GM12874 (cell line): ENCODE data around the gene RBMS3.

Experiments
- TF ChIP-seq, protein P1 (sequence below): IDR thresholded peaks from 2 replicates; pipeline ENCODE4 v1.5.1; 2011; ENCODE audit warnings: low read depth, mild to moderate bottlenecking, control low read depth, low read length, moderate library complexity; ENCODE audit not compliant: insufficient read depth

RBMS3 gene

DNA sequence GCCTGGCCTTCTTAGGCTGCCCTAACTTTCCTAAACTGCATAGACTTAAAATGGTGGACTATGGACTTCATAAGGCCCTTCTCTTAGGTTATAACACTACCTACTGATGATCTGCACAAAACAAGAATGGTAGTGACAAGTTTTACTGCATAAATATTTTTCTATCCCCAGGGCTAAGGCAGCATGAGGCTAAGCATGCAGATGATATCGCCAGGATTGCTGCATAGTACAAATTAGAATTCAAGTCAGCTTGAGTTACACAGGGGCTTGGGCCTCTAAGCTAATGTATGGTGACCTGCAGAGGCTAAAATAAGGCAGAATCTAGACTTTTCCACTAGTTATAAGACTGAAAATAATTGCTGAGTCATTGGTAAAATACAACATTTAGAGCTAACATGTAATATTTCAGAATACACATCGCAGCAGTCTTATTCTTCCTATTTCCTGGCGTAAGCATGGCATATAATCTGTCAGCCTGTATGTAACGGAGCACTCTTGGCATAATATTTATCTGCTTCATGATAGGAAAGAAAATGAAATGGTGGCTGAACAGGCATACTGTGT lies 15.3 kb upstream of the RBMS3 start:
- TF ChIP-seq, protein P1, sequence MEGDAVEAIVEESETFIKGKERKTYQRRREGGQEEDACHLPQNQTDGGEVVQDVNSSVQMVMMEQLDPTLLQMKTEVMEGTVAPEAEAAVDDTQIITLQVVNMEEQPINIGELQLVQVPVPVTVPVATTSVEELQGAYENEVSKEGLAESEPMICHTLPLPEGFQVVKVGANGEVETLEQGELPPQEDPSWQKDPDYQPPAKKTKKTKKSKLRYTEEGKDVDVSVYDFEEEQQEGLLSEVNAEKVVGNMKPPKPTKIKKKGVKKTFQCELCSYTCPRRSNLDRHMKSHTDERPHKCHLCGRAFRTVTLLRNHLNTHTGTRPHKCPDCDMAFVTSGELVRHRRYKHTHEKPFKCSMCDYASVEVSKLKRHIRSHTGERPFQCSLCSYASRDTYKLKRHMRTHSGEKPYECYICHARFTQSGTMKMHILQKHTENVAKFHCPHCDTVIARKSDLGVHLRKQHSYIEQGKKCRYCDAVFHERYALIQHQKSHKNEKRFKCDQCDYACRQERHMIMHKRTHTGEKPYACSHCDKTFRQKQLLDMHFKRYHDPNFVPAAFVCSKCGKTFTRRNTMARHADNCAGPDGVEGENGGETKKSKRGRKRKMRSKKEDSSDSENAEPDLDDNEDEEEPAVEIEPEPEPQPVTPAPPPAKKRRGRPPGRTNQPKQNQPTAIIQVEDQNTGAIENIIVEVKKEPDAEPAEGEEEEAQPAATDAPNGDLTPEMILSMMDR: no peak

DNA sequence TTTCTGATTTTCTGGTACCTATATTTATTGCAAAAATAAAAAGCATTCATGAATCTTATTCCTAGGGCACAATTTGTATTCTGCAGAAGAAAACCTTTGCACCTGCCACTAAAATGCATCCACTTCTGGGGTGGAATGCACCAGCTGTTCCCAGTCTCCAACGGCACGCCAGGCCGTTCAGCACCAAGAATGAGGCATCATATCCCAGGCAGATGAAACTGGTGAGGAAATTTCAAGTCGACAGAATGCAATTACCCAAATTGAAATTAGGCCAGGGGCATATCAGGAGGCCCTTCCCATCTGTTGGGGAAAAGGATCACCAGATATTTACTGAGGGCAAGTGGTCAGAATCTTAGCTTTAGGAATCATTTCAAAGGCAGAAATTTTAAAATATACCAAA lies 13.6 kb upstream of the RBMS3 start:
- TF ChIP-seq, protein P1: no peak

DNA sequence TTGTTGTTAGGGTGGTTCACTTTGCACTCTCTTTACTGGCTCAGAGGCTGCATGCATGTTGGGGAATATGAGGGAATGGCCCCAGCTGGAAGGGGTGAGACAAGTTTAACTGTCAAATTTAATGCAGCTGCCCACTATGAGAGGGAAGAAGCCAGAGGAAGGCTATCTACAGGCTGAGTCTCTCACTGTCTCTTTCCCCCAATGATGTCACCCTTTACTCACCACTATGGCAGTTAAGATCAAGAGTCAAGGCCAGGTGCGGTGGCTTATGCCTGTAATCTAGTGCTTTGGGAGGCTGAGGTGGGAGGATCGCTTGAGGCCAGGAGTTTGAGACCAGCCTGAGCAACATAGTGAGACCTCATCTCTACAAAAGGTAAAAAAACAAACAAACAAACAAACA lies 12.2 kb upstream of the RBMS3 start:
- TF ChIP-seq, protein P1: no peak

DNA sequence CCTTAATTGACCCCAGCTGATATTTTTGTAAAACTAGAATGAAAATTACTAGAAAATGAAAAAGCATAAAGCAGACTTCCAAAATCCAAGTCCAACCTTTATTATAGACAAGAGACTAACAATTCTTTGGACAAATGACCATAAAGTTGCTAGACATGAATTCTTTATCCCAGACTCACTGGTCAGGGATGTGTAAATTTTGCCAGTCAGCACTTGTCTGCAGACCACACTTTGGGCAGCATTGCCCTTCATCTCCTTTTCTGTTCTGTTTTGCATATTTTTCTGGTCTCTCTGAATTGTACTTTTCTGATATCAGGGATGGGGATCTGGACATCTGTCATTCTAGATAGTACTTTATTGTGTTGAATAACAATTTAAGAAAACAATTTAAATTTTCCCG lies 10.1 kb upstream of the RBMS3 start:
- TF ChIP-seq, protein P1: no peak

DNA sequence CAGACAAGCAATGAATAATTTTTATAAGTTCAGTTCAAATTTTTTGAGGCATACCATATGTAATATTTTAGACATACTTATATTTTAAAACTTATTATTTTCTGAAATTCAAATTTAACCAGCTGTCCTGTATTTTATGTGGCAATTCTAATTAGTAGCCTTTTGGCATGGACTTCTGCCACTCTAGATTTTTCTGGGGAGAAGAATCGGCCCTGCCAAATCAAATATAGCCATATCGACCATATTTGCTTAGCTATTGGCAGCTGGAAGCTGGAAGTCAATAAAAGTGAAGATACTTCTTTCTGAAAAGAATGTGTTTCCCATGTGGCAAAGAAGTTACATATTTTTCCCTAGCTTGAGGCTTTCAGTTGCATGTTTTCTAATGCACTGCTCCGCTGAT lies 9.4 kb upstream of the RBMS3 start:
- TF ChIP-seq, protein P1: no peak

DNA sequence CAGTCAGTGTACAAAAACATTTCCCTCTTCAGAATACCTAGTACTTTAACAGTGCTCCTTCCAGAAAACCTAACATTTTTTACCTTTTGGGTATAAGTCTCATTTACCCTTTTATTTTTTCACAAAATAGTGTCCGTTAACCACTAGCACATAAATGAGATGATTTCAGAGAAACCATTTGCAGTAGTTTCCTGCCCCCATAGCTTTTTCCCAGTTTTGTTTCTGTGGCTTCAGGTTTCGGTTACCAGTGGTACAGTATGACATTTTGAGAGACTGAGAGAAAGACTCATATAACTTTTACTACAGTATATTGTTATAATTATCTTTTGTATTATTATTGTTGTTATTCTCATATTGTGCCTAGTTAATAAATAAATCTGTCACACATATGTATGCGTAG lies 6.2 kb upstream of the RBMS3 start:
- TF ChIP-seq, protein P1: no peak

DNA sequence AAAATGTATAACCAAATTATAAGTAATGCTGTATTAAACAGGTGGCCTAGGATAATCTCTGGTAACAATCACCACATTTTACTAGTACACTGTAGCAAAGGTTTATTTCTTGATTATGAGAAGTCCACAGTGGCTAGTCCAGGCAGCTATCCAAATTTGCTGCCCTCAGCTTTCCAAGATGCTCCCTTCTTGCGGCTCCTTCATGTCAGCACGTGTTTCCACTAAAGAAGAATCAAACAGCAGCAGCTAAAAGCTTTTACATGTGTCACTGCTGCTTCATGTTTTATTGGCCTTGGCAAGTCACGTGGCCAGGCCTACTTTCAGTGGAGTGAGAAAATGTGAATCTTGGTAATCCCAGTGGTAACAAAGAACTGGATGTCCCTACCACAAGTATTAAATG lies 5.6 kb upstream of the RBMS3 start:
- TF ChIP-seq, protein P1: no peak
